HG02759 (cell line): ENCODE measurements around the gene TPSB2.
"Not testable (repeated sequence)": the region's sequence is repeated elsewhere in the genome, so short reads cannot be mapped to it uniquely, and the experiment has no call there.

Source experiments
- ATAC-seq: cut with Tn5 transposase; IDR thresholded peaks from one replicate; pipeline ENCODE4 v1.9.1; 2021; ENCODE audit warnings: mild to moderate bottlenecking, moderate library complexity; ENCODE audit not compliant: unreplicated experiment

Gene TPSB2

DNA sequence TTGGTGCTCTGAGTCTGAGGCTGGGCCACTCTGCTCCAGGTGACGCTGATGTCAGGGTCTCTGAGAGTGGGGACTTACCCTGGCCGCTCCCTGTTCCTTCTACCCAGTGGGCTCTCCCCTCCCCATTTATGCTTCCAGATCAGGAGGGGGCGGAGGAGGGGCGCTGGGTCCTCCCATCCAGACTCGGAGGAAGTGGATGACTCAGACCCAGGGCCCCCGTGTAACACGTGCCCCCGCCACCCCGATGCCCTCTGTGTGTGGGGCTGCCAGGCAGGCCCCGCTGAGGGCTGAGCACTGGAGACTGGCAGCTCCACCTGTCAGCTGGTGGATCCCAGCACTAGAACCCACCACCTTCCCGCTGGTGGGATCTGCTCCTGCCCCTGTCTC, at the start of gene TPSB2:
TSS of gene TPSB2 (minus strand) at position 101 of the 387 bp plus-strand sequence. CDS start 233 bp downstream, outside the sequence.
- not testable (repeated sequence) for ATAC-seq

DNA sequence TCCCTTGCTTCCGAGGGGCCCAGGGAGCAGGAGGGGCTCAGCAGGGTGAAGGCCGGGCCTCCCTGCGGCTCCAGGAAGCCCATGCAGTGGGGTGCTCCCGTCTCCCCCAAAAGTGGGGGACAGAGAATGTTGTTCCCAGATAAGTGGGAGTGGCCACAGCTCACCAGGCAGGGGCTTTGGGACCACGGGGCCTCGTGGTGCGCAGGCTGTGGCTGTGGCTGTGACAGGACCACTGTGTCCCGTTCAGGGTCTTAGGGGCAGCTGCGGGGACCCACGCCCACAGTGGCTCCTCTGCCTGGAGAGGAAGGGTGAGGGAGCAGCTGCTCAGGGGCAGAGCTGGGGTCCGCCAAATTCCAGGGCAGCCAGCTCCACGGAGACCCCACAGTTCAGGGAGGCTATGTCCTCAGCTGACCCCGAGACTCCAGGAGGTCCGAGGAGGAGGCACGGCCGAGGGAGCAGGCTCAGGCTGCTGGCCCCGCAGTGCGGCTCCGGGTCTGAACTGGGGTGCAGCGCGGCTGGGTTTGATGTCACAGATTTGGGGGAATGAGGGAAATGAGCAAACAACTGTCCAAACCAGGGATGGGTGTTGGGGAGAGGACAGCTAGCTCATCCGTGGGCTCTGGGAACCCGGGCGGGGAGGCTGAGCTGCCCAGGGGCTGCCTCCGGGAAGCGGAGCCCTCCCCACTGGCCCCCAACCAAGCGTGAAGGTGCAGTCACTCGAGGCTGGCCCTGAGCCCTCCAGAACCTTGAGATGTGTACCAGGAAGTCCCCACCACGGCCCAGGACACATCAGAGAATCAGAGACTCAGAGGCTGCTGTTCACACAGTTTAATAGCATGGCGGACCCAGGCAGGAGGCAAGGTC, 49.3 kb upstream of the TPSB2 start:
- ATAC-seq, result no peak

- ATAC-seq, result no peak
Measured at GRCh38 chr16:1278477-1278876, 48.5 kb upstream of the TPSB2 start.

DNA sequence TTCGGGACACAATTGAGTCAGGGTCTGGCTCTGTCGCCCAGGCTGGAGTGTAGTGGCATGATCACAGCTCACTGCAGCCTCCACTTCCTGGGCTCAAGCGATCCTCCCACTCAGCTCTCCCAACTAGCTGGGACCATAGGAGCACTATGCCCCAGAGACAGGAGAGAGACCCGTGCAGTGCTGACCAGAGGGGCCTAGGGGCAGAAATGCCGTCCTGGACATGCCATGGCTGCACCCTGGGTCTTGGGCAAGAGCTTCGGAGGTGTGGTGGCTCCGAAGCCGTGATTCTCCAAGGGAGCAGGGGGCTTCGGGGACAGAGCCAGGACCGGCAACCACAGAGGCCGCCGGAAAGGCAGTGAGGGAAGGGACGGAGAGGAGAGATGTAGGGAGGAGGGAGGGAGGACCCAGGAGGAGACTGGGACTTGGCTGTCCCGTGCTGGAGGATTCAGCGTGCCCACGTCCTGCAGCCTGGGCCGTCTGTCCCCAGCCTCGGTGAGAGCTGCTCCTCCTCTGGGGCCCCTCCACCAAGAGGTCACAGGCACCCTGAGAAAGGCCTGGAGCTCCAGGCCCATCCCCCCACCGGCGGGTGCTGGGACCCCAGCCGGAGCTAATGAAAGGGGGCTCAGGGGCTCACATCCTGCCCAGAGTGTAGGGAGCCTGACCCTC, 47.8 kb upstream of the TPSB2 start:
- no peak for ATAC-seq

GRCh38 chr16:1277151-1277598, 47.2 kb upstream of the TPSB2 start:
- no peak for ATAC-seq

GRCh38 chr16:1276580-1276878, 46.5 kb upstream of the TPSB2 start:
- no peak for ATAC-seq

GRCh38 chr16:1275791-1276579, 46.0 kb upstream of the TPSB2 start:
- ATAC-seq, result no peak

GRCh38 chr16:1274767-1275166, 44.8 kb upstream of the TPSB2 start:
- no peak for ATAC-seq

DNA sequence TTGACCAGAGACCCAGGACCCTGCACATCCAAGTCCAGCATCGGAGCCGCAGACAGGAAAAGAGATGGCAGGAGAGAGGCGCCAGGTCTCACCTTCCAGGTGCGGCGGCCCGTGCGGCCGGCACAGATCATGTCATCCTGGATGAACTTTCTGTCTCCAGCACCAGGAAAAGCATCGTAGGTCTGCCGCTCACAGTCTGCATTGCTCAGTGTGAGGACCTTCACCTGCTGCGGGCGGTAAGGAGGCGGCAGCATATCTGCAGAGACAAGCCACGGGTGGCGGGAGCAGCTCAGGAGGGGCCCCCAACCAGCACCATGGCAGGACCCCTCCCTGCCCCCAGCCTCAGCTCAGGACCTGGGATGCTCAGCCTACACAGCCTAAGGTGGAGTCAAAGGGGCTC, 43.8 kb upstream of the TPSB2 start:
- ATAC-seq, result no peak

GRCh38 chr16:1272453-1273198, 42.6 kb upstream of the TPSB2 start:
- no peak for ATAC-seq

DNA sequence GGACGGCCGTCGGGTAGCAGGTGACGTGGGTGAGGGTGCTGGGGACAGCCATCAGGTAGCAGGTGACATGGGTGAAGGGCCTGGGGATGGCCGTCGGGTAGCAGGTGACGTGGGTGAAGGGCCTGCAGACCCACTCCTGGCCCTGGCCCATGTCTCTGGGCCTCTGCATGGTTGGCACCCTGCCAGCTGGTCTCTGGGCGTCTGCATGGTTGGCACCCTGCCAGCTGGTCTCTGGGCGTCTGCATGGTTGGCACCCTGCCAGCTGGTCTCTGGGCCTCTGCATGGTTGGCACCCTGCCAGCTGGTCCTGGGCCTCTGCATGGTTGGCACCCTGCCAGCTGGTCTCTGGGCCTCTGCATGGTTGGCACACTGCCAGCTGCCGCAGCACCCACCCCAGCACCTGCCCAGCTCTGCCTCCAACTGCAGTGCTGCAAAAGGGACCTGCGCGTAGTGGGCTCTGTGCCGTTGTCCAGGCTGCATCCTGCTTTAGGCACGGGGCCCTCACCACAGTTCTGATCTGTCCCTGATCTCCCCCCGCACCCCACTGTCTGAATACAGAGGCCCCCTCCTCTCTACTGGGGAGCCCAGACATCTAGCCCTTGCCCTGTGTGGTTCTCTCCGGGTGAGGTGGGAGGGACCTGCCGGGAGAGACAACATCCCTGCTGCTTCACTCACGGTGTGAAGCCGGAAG, 41.9 kb upstream of the TPSB2 start:
- ATAC-seq, result not testable (repeated sequence)

- ATAC-seq, result no peak
Measured at GRCh38 chr16:1271380-1271723, 41.4 kb upstream of the TPSB2 start.

DNA sequence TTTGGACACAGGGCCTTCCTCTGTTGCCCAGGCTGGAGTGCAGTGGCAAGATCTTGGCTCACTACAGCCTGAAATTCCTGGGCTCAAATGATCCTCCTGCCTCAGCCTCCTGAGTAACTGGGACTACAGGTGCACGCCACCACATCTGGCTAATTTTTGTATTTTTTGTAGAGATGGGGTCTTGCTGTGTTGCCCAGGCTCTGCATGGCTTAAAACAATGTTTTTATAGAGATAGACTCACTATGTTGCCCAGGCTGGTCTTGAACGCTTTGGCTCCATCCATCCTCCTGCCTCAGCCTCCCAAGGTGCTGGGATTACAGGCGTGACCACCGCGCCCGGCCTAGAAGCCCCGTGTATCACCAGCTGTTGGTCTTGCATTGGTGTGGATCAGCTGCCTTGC, 39.4 kb upstream of the TPSB2 start:
- not testable (repeated sequence) for ATAC-seq

- no peak for ATAC-seq
Measured at GRCh38 chr16:1265826-1266225, 35.8 kb upstream of the TPSB2 start.

GRCh38 chr16:1265090-1265630, 35.2 kb upstream of the TPSB2 start:
- ATAC-seq, result no peak

DNA sequence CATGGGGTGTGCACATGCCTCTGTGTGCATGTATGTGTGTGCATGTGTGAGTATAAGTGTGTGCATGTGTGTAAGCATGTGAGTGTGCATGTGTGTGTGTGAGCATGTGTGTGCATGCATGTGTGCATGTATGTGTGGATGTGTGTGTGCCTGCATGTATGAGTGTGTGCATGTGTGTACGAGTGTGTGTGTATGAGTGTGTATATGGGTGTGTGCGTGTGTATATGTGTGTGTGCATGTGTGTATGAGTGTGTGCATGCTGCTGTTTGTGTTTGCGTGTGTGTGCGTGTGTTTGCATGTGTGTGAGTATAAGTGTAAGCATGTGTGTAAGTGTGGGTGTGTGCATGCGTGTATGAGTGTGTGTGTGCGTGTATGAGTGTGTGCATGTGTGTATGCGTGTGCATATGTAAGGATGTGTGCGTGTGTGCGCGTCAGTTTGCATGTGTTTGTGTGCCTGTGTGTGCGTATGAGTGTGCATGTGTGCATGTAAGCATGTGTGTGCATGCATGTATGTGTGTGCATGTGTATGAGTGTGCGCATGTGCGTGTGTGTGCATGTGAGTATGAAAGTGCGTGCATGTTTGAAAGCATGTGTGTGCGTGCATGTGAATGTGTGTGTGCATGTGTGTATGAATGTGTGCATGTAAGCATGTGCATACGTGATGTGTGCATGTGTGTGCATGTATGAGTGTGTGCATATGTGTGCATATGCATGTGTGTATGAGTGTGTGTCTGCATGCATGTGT, 34.5 kb upstream of the TPSB2 start:
- ATAC-seq, result no peak

DNA sequence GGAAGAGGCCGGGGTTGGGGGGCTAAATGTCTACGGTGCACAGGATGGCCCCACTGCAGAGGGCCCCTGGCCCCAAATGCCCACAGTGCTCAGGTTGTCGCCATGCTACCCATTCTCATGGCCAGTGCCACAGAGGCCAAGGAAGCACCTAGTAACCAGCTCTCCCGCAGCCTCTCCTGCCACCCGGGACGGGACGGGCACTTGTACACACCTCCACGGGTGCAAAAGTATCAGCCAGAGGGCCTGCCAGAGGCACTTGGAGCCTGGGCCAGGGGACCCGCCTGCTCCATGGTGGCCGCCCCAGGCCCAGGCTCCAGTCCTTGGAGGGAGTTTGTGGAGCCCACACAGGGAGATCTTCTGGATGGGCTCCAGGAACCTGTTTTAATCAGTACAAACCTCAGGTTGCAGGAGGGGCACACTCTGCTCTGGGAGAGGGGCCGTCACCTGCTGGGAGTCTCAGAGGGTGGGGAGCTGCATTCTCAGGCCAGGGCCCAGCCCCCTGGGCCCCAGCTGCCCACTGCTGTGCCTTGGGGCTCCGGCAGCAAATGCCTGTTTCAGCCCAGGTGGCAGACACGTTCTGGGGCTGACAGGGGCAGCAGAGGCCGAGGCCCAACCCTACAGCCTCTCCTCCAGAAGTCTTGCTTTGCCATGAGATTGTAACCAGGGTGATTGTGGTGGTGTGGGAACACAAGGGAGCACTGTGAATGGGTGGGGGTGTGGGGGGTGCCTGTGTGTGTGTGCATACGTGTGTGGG, 33.8 kb upstream of the TPSB2 start:
- ATAC-seq, result no peak

GRCh38 chr16:1262846-1263221, 32.9 kb upstream of the TPSB2 start:
- no peak for ATAC-seq
